GM18861 (cell line): ENCODE data around the gene UBE2R2.
"Not testable (repeated sequence)": the region's sequence is repeated elsewhere in the genome, so short reads cannot be mapped to it uniquely, and the experiment has no call there.

Experiments used
- ATAC-seq: cut with Tn5 transposase; IDR thresholded peaks from one replicate; pipeline ENCODE4 v1.9.1; 2021; ENCODE audit not compliant: unreplicated experiment

The UBE2R2 gene, protein sequence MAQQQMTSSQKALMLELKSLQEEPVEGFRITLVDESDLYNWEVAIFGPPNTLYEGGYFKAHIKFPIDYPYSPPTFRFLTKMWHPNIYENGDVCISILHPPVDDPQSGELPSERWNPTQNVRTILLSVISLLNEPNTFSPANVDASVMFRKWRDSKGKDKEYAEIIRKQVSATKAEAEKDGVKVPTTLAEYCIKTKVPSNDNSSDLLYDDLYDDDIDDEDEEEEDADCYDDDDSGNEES

DNA sequence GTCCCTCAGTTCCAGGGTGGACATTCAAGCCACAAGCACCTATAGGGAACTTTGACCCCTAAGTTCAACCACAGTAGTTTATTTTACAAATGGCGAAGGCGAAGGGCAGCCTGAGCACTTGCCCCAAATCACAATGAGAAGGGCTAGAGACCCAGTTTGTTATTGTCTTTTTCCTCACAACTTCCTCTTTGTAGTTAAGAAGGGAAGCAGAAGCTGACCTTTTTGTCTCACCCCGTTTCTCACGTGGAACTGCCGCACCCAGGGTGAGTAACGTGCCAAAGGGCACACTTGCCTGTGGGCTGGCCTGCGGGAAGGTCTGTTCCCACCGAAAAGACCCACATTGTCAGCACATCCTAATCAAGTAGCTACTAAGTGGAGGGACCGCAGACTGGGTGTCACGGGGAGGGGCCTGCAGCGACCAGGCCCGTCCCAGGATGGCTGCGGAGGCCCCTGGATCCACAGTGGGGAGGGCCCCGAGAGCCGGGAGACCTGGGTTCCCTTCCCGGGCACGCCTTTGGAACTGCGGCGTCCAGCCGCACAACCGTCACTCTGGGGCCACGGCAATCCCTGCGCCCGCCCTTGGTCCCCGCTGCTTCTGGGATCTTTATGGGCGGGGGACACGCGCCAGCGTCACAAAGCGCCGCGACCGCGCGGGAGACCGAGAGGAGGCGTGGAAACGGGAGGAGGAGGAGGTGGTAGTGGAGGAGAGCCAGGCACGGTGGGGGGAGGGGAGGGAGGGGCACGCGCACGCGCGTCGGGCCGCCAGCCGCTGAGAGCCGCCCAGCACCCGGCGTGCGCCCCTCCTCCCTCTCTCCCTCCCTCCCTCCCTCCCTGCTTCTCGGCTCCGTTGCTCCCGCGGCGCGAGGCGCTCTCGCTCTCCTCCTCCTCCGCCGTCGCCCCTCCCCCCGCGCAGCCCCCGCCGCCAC lies at the start of gene UBE2R2:
TSS of gene UBE2R2 (plus strand) at position 834 of the 926 bp plus-strand sequence. CDS start 598 bp downstream, outside the sequence.
- peak; percentile 36 for ATAC-seq

DNA sequence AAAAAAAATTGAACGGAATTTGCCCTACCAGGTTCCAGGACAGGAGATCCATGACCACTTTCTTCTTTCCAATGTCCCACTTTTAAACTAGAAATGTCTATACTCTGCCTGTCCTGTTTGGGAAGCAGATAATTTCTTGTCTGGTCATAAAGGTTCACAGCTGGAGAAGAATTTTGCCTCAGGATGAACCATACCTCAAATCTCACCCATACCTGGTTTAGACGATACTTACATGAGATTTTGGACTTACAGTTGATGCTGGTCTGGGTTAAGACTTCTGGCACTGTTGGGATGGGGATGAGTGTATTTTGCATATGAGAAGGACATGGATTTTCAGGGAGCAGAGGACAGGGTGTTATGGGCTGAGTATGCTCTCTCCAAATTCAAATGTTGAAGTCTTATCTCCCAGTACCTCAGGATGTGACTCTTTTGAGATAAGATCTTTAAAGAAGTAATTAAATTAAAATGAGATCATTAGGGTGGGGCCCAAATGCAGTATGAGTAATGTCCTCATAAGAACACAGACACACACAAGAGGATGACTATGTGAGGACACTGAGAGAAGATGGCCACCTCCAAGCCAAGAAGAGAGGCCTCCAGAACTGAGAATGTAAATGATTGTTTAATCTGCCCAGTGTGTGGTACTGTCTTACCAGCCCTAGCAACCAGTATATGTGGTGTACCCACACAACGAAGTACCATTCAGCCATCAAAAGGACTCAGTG lies 46.6 kb upstream of the UBE2R2 start:
- ATAC-seq, result not testable (repeated sequence)

GRCh38 chr9:33773135-33773534 lies 43.8 kb upstream of the UBE2R2 start:
- not testable (repeated sequence) for ATAC-seq

DNA sequence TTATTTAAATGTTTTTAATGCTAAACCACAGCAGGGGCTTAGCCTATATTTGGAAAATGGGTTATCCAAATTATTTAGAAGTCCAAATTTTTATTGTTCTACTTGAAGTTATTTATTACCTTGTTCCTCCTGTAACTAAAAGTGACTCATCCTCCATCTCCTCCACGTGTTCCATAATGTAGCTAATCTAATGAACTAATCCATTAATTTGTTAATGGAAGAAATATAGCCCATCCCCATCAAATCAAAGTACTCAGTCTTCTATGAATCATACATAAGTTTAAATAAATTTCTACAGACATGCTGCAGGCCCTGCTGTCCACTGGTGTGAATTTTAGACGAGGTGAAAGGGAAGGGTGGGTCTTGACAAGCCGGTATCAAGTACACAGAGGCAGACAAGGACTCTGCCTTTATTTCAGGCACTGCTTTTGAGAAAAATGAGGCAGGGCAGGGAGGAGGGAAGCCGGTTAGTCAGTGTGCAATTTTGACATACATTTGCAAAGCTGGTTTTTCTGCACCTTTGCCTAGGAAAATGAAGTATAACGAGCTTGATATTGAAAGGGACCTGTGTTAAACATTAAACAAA lies 42.8 kb upstream of the UBE2R2 start:
- not testable (repeated sequence) for ATAC-seq

GRCh38 chr9:33776578-33776977 lies 40.4 kb upstream of the UBE2R2 start:
- ATAC-seq, result no peak

DNA sequence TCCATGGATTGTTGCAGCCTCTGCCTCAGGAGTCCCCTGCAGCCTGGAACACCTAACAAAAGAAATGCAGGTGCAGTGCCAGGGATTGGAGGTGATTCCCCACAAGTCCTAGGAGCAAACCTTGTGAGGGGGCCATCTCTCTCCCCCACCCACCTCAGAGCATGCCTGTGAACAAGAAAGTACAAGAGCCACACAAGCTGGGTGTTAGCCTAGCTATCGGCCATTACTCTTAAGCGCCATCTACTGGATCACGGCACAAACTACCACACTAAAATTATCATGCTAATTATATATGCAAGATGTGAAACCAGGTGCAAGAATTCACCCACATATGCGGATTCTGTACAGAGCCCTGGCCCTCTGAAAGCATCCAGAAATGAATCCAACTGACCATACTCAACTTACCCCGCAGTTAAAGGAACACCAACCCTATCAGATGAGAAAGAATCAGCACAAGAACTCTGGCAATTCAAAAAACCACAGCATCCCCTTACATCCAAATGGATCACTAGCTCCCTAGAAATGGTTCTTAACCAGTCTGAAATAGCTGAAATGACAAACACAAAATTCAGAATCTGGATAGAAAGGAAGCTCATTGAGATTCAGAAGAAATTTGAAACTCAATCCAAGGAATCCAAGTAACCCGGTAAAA lies 38.1 kb upstream of the UBE2R2 start:
- ATAC-seq, result no peak

GRCh38 chr9:33780276-33780675 lies 36.7 kb upstream of the UBE2R2 start:
- ATAC-seq, result no peak

DNA sequence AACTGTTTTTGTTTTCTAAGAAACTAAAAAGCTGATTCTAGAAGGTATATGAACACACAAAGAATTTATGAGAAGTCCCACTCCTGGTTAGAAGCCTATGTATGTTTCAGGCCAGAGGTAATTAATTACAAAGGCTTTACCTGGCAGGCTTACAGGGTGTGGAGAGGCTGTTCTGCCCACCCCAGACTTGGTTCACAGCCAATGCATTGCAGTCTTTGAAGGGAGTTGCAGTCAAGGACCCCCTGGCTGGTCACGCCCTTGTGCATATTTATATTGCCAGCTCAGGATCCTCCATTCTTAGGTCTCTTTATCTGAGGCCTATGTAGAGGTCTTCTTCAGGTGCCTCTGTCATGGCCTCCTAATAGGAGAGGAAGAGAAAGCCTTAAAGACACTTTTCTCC lies 35.2 kb upstream of the UBE2R2 start:
- no peak for ATAC-seq

- no peak for ATAC-seq
These were observed 34.4 kb upstream of the UBE2R2 start for GRCh38 chr9:33782395-33783152.

GRCh38 chr9:33785914-33786313 lies 31.0 kb upstream of the UBE2R2 start:
- no peak for ATAC-seq

DNA sequence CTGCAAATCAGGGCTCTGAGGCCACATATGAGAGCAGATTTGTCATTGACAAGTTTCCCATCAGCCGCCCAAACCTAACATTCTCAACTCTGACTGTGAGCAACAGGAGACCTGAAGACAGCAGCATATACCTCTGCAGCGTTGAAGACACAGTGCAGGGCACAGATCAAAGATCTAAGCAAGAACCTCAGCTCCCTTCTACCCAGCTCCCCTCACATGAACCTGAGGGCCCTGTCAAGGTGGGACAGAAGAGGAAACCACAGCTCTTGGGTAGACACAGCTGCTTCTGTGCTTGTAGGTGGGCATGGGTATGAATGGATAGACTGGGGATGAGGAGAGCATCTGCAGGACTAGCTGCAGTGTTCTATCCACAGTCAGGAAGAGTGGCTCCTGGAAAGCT lies 30.3 kb upstream of the UBE2R2 start:
- no peak for ATAC-seq

DNA sequence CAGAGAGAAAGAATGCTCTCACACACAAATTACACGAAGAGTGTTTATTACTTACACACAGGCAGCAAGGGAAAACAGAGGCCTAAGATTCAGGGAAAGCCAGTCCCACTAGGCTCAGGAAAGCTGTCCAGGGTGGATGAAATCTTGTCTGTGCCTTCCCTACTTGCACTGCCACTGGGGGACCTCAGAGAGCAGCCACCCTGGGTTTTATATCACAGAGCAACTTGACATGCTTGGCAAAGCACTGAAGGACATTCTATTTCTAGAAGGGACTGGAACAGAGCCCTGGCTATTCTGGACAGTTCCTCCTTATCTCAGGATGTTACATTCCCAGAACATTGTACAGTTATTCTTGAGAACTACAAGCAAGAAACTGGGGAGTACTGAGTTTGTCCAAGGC lies 29.1 kb upstream of the UBE2R2 start:
- no peak for ATAC-seq

- not testable (repeated sequence) for ATAC-seq
These were observed 27.5 kb upstream of the UBE2R2 start for GRCh38 chr9:33789429-33789828.

DNA sequence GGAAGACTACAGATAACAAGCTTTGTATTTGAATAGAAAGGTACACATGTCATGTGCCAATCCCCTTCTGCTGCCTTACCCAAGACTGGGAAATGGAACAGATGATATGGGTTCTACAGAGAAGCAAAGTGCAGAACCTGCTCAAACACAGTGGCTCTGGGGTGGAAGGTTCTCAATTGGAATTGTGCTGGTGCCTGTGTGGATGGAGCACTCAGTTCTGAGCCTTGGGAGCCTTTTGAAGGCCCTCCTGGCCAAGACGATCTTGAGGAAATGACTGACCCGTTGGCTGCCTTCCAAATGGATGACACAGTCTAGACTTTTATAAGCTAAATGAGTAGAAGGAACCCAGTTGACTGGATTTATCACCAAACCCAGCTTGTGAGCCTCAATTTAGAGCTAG lies 25.8 kb upstream of the UBE2R2 start:
- no peak for ATAC-seq

- not testable (repeated sequence) for ATAC-seq
These were observed 23.5 kb upstream of the UBE2R2 start for GRCh38 chr9:33793496-33793895.

DNA sequence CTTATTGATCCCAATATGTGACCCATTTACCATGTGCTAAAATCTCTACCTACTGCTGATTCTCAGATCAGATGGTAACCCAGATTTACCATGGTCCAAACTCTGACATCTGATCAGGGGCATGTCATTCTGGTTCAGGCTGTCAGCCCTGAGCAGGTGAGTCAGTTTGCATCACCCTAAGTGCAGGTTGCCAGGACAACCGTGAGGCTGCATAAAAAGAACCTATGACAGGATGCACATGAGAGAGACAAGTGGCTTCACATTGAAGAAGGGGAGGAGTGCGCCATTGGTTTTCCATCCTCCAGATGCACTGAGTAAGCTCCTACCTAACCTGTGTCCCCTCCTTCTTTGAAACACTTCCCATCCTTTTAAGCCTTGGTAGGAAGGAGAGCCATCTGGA lies 22.4 kb upstream of the UBE2R2 start:
- ATAC-seq, result no peak

GRCh38 chr9:33795281-33795680 lies 21.7 kb upstream of the UBE2R2 start, which contains the start of gene PRSS3:
Gene PRSS3 (plus strand): TSS chr9:33795561. CDS start chr9:33795574, 13 bp downstream.
- ATAC-seq, result no peak

DNA sequence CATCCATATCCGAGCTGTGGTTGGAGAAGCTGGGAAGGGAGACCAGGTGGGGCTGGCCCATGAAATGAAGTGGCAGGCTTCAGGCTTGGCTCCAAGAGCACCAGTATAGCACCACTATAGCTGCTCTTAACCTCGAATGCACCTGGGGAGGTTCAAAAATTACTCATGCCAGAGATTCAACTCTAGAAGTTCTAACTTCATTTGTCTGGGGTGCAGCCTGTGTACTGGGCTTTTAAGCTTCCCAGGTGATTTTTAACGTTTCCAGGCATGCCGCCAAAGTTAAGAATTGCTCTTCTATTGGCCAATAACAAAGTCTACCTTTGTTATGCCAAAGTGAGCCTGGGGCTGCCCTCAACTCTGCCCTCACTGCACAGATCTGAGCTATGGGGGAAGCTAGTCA lies 21.1 kb upstream of the UBE2R2 start:
- ATAC-seq, result no peak

DNA sequence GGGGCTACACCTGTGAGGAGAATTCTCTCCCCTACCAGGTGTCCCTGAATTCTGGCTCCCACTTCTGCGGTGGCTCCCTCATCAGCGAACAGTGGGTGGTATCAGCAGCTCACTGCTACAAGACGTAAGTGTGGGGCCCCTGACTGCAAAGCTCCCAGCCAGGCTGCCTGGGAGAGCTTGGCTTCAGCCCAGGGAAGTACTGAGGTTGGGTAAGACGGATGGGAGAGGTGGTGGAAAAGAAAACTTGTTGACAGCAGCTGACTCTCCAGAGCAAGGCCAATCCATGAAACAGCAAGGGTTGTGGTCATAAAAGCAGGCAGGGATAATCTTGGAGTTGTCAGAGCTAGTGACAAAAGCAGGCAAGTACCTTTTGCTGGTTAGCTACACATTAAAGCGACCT lies 20.3 kb upstream of the UBE2R2 start:
- ATAC-seq, result not testable (repeated sequence)

- no peak for ATAC-seq
These were observed 19.1 kb upstream of the UBE2R2 start for GRCh38 chr9:33797837-33798236.
